Trophoblast cell (in vitro differentiated cells and primary cell): ENCODE measurements around the gene HACD1.

ENCODE experiments used
- DNase-seq, 2 donors: peaks; one replicate each; pipeline ENCODE4 v3.0.0-alpha.2; 2016
- H2AFZ ChIP-seq: 2 replicates; pipeline ENCODE4 v1.6.1; 2013; ENCODE audit warnings: low read length, moderate library complexity, mild to moderate bottlenecking; ENCODE audit not compliant: insufficient read depth, poor library complexity
- H2AK5ac ChIP-seq: 2 replicates; pipeline ENCODE4 v1.6.1; 2013; ENCODE audit warnings: mild to moderate bottlenecking, low read length
- H2BK120ac ChIP-seq: 2 replicates; pipeline ENCODE4 v1.6.1; 2013; ENCODE audit warnings: low read length, mild to moderate bottlenecking, moderate library complexity; ENCODE audit not compliant: insufficient read depth, poor library complexity
- H2BK12ac ChIP-seq: 2 replicates; pipeline ENCODE4 v1.6.1; 2013; ENCODE audit warnings: mild to moderate bottlenecking, low read length, moderate library complexity
- H2BK5ac ChIP-seq: 2 replicates; pipeline ENCODE4 v1.6.1; 2013; ENCODE audit warnings: low read length, low read depth, moderate library complexity, mild to moderate bottlenecking; ENCODE audit not compliant: poor library complexity
- H3K14ac ChIP-seq: 2 replicates; pipeline ENCODE4 v1.6.1; 2013; ENCODE audit warnings: mild to moderate bottlenecking, low read length
- H3K18ac ChIP-seq: 2 replicates; pipeline ENCODE4 v1.6.1; 2013; ENCODE audit warnings: mild to moderate bottlenecking, low read length
- H3K23ac ChIP-seq: 2 replicates; pipeline ENCODE4 v1.6.1; 2013; ENCODE audit warnings: low read length
- H3K27ac ChIP-seq: 2 replicates; pipeline ENCODE4 v1.5.1; 2013; ENCODE audit warnings: low read depth, mild to moderate bottlenecking, inconsistent platforms, low read length, moderate library complexity
- H3K27me3 ChIP-seq: 2 replicates; pipeline ENCODE4 v1.6.1; 2013; ENCODE audit warnings: inconsistent platforms, mild to moderate bottlenecking, low read length, moderate library complexity; ENCODE audit not compliant: insufficient read depth
- H3K36me3 ChIP-seq, 2 experiments: 1 replicate in 1 of 2; 2 replicates in 1 of 2; pipeline ENCODE4 v1.6.1; 2013; ENCODE audit warnings: low read length in 2 of 2, mild to moderate bottlenecking in 2 of 2, moderate library complexity in 1 of 2; ENCODE audit not compliant: insufficient read depth in 2 of 2, control insufficient read depth in 1 of 2
- H3K4ac ChIP-seq: 2 replicates; pipeline ENCODE4 v1.6.1; 2013; ENCODE audit warnings: low read depth, mild to moderate bottlenecking, low read length, moderate library complexity
- H3K4me1 ChIP-seq, 2 experiments: 1 replicate in 1 of 2; 2 replicates in 1 of 2; pipeline ENCODE4 v1.6.1; 2013; ENCODE audit warnings: low read length in 2 of 2, mild to moderate bottlenecking in 2 of 2, moderate library complexity in 1 of 2; ENCODE audit not compliant: insufficient read depth in 2 of 2, control insufficient read depth in 1 of 2
- H3K4me2 ChIP-seq: 2 replicates; pipeline ENCODE4 v1.6.1; 2013; ENCODE audit warnings: inconsistent platforms, mild to moderate bottlenecking, low read length, moderate library complexity
- H3K4me3 ChIP-seq: 2 replicates; pipeline ENCODE4 v1.5.1; 2013; ENCODE audit warnings: mild to moderate bottlenecking, low read depth, low read length, inconsistent platforms
- H3K79me1 ChIP-seq: one replicate; pipeline ENCODE4 v1.6.1; 2013; ENCODE audit warnings: low read length
- H3K79me2 ChIP-seq: 2 replicates; pipeline ENCODE4 v1.6.1; 2013; ENCODE audit warnings: low read length, mild to moderate bottlenecking; ENCODE audit not compliant: control insufficient read depth, insufficient read depth, poor library complexity
- H3K9ac ChIP-seq: 2 replicates; pipeline ENCODE4 v1.6.1; 2013; ENCODE audit warnings: mild to moderate bottlenecking, low read length
- H3K9me3 ChIP-seq: 2 replicates; pipeline ENCODE4 v1.6.1; 2013; ENCODE audit warnings: low read depth, mild to moderate bottlenecking, control low read depth, inconsistent platforms, low read length; ENCODE audit not compliant: insufficient read depth
- H4K12ac ChIP-seq: 2 replicates; pipeline ENCODE4 v1.6.1; 2013; ENCODE audit warnings: low read depth, mild to moderate bottlenecking, low read length, moderate library complexity
- H4K8ac ChIP-seq: 2 replicates; pipeline ENCODE4 v1.6.1; 2013; ENCODE audit warnings: low read depth, mild to moderate bottlenecking, low read length, moderate library complexity
- H4K91ac ChIP-seq: one replicate; pipeline ENCODE4 v1.6.1; 2013; ENCODE audit warnings: low read depth, mild to moderate bottlenecking, low read length, moderate library complexity
- WGBS: extraction: QIAGEN DNeasy Blood & Tissue Kit; methylation state at CpG from one replicate; pipeline ENCODE4 v1.1.7; 2013; ENCODE audit warnings: missing lambda C conversion rate; ENCODE audit not compliant: insufficient read length, insufficient coverage; ENCODE audit errors: extremely low coverage; 5-methylcytosine and 5-hydroxymethylcytosine counted together

HACD1 gene

DNA sequence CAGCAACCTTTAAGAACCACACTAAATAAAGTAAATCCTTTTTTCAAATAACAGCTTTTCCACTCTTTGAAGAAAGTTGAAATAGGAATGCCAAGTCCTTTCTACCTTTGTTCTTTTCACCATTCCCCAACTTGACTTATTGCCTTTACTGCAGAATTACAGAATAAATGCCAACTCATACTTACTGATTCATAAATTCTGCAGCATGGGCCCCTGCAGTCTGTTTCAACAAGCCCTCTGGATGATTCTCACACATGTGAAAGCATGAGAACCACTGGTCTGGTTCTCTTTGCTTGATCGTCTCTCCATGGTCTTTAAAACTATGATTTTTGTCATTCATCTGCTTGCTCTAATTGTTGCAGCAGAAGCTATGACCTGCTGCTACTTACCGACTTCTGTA is 56.1 kb downstream of the HACD1 start:
- Histone ChIP-seq H3K4ac (no peak overlapping the region), H3K4me1 (no peaks in the 10 kb centered on the region), H2BK12ac (no peak overlapping the region), H3K27ac (no peak overlapping the region), H3K27me3 (no peaks in the 10 kb centered on the region), H3K18ac (no peak overlapping the region), H2AK5ac (no peak overlapping the region), H3K4me3 (no peak overlapping the region), H2AFZ (no peak overlapping the region), H4K12ac (no peak overlapping the region), H2BK5ac (no peak overlapping the region), H3K79me1 (no peaks in the 10 kb centered on the region), H3K4me2 (no peak overlapping the region), H2BK120ac (no peak overlapping the region), H4K8ac (no peak overlapping the region), H3K23ac (no peak overlapping the region), H3K14ac (no peak overlapping the region), H3K36me3 (no peaks in the 10 kb centered on the region), H4K91ac (no peak overlapping the region), H3K79me2 (no peaks in the 10 kb centered on the region), H3K9ac (no peak overlapping the region), H3K9me3 (no peaks in the 10 kb centered on the region)
- DNase-seq, result no peak
- WGBS, result no CpG with 5 or more reads among the region's 2 CpGs

- H2BK12ac ChIP-seq, result no peak overlapping the region
- H3K18ac ChIP-seq, result no peak overlapping the region
- H3K23ac ChIP-seq, result no peak overlapping the region
- no peak overlapping the region for H3K4me2 ChIP-seq
- H3K4ac ChIP-seq, result no peak overlapping the region
- no peak overlapping the region for H4K8ac ChIP-seq
- H2BK5ac ChIP-seq, result no peak overlapping the region
- H2BK120ac ChIP-seq, result no peak overlapping the region
- H3K9ac ChIP-seq, result no peak overlapping the region
- H3K4me1 ChIP-seq, result no peaks in the 10 kb centered on the region
- no CpG with 5 or more reads among the region's 3 CpGs for WGBS
- no peaks in the 10 kb centered on the region for H3K27me3 ChIP-seq
- H3K9me3 ChIP-seq, result no peaks in the 10 kb centered on the region
- no peak overlapping the region for H4K91ac ChIP-seq
- H3K14ac ChIP-seq, result no peak overlapping the region
- no peaks in the 10 kb centered on the region for H3K79me2 ChIP-seq
- H3K36me3 ChIP-seq, result no peaks in the 10 kb centered on the region
- DNase-seq, result no peak
- no peak overlapping the region for H3K4me3 ChIP-seq
- H4K12ac ChIP-seq, result no peak overlapping the region
- no peak overlapping the region for H3K27ac ChIP-seq
- no peak overlapping the region for H2AK5ac ChIP-seq
- H3K79me1 ChIP-seq, result no peaks in the 10 kb centered on the region
- H2AFZ ChIP-seq, result no peak overlapping the region
Measured at GRCh38 chr10:17557459-17557858, 59.7 kb downstream of the HACD1 start.

GRCh38 chr10:17548770-17549169 is 68.4 kb downstream of the HACD1 start:
- no peaks in the 10 kb centered on the region for H3K9me3 ChIP-seq
- H3K9ac ChIP-seq, result no peak overlapping the region
- no peak overlapping the region for H3K4ac ChIP-seq
- no peak overlapping the region for H4K12ac ChIP-seq
- no peaks in the 10 kb centered on the region for H3K4me1 ChIP-seq
- H2AFZ ChIP-seq, result no peak overlapping the region
- H2BK5ac ChIP-seq, result no peak overlapping the region
- no peaks in the 10 kb centered on the region for H3K79me2 ChIP-seq
- H3K4me3 ChIP-seq, result no peak overlapping the region
- no peak overlapping the region for H3K18ac ChIP-seq
- no peak overlapping the region for H2BK12ac ChIP-seq
- H3K36me3 ChIP-seq, result no peaks in the 10 kb centered on the region
- DNase-seq, result no peak
- H3K23ac ChIP-seq, result no peak overlapping the region
- no CpG with 5 or more reads among the region's 3 CpGs for WGBS
- no peak overlapping the region for H3K14ac ChIP-seq
- H4K8ac ChIP-seq, result no peak overlapping the region
- no peaks in the 10 kb centered on the region for H3K79me1 ChIP-seq
- no peak overlapping the region for H3K27ac ChIP-seq
- no peak overlapping the region for H3K4me2 ChIP-seq
- no peak overlapping the region for H2AK5ac ChIP-seq
- H4K91ac ChIP-seq, result no peak overlapping the region
- H3K27me3 ChIP-seq, result no peaks in the 10 kb centered on the region
- H2BK120ac ChIP-seq, result no peak overlapping the region

DNA sequence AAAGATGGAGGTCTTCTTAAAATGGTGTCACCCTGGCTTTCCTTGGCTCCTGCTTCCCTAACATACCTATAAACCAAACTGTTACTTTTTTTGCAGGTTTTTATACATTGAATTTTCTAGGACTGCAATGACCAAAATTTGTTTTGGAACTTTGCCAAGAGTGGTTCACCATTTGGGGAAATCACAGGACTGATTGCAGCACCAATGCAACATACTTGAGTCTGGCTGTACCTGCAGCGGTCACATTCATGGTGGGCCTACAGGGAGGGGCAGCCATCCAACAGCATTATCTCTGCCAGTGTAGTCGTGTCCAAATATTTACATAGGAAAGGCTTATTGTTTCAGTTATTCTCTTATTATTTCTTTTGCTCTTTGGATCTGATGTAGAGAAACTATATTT is 69.0 kb downstream of the HACD1 start:
- Histone ChIP-seq H2BK120ac (no peak overlapping the region), H3K4ac (no peak overlapping the region), H3K36me3 (no peaks in the 10 kb centered on the region), H3K14ac (no peak overlapping the region), H2BK12ac (no peak overlapping the region), H3K27ac (no peak overlapping the region), H3K79me1 (no peaks in the 10 kb centered on the region), H4K91ac (no peak overlapping the region), H3K9me3 (no peaks in the 10 kb centered on the region), H4K8ac (no peak overlapping the region), H3K18ac (no peak overlapping the region), H4K12ac (no peak overlapping the region), H3K4me2 (no peak overlapping the region), H3K4me3 (no peak overlapping the region), H3K23ac (no peak overlapping the region), H2AFZ (no peak overlapping the region), H3K27me3 (no peaks in the 10 kb centered on the region), H3K9ac (no peak overlapping the region), H3K4me1 (no peaks in the 10 kb centered on the region), H2BK5ac (no peak overlapping the region), H2AK5ac (no peak overlapping the region), H3K79me2 (no peaks in the 10 kb centered on the region)
- DNase-seq, result no peak
- no CpG with 5 or more reads among the region's 2 CpGs for WGBS
